ENCODE measurements around the gene SCNN1G. TPM values are rescaled to one million over a fixed set of nuclear protein-coding genes. Genes with fewer than 3 reads are reported as not detected.
A peak's percentile ranks its signal among the peaks of the same experiment; 100 is the strongest.

Gene SCNN1G
- total and polyA plus RNA-seq, 2 of the 13 experiments (the other 11 are each of a cell fraction or from before 2014, with no cell fraction given): not detected

DNA sequence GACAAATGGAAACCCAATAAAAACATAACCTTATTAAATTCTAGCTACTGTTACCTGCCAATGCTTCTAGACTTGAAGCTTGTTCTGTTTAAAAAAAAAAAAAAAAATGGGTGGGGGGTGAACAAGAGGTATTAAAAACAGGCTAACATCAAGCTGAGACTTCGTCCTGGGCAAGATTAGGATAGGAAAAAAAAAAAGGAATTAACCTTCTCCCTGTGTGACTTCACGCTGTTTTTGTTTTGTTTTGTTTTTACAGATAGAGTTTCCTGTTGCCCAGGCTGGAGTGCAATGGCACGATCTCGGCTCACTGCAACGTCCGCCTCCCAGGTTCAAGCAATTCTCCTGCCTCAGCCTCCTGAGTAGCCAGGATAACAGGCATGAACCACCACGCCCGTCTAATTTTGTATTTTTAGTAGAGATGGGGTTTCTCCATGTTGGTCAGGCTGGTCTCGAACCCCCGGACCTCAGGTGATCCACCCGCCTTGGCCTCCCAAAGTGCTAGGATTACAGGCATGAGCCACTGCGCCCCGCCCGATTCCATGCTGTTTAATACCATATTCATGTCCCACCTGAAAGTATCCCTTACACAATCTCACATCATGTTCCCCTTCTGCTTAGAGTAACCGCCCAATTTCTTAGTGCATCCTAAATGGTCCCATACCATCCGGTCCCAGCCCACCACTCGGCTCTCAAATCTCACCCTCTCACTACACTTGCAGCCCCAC is 35.5 kb upstream of the SCNN1G start (continued):
- TF ChIP-seq, protein P1, sequence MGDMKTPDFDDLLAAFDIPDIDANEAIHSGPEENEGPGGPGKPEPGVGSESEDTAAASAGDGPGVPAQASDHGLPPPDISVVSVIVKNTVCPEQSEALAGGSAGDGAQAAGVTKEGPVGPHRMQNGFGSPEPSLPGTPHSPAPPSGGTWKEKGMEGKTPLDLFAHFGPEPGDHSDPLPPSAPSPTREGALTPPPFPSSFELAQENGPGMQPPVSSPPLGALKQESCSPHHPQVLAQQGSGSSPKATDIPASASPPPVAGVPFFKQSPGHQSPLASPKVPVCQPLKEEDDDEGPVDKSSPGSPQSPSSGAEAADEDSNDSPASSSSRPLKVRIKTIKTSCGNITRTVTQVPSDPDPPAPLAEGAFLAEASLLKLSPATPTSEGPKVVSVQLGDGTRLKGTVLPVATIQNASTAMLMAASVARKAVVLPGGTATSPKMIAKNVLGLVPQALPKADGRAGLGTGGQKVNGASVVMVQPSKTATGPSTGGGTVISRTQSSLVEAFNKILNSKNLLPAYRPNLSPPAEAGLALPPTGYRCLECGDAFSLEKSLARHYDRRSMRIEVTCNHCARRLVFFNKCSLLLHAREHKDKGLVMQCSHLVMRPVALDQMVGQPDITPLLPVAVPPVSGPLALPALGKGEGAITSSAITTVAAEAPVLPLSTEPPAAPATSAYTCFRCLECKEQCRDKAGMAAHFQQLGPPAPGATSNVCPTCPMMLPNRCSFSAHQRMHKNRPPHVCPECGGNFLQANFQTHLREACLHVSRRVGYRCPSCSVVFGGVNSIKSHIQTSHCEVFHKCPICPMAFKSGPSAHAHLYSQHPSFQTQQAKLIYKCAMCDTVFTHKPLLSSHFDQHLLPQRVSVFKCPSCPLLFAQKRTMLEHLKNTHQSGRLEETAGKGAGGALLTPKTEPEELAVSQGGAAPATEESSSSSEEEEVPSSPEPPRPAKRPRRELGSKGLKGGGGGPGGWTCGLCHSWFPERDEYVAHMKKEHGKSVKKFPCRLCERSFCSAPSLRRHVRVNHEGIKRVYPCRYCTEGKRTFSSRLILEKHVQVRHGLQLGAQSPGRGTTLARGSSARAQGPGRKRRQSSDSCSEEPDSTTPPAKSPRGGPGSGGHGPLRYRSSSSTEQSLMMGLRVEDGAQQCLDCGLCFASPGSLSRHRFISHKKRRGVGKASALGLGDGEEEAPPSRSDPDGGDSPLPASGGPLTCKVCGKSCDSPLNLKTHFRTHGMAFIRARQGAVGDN (CRISPR knock-in tag; IDR thresholded peaks at IDR 0.05): peak; percentile 33; the same call in 1 of the 2 replicates
- TF ChIP-seq RFX5 (IDR thresholded peaks at IDR 0.05; ENCODE audit: low read depth, low read length) (no peak), ZNF160 (CRISPR knock-in tag; IDR thresholded peaks at IDR 0.05) (no peak), SNAI1 (CRISPR knock-in tag; IDR thresholded peaks at IDR 0.05; ENCODE audit: borderline replicate concordance) (no peak), RFXANK (CRISPR knock-in tag; IDR thresholded peaks at IDR 0.05) (no peak), ZNF432 (CRISPR knock-in tag; IDR thresholded peaks at IDR 0.05; ENCODE audit: borderline replicate concordance) (no peak), ELF4 (CRISPR knock-in tag; IDR thresholded peaks at IDR 0.05; ENCODE audit: borderline replicate concordance) (no peak), ZNF891 (CRISPR knock-in tag; IDR thresholded peaks at IDR 0.05) (no peak), ZNF205 (CRISPR knock-in tag; IDR thresholded peaks at IDR 0.05) (no peak), PCBP1 (IDR thresholded peaks at IDR 0.05; ENCODE audit: borderline replicate concordance, low read depth, low read length) (no peak), NCOA2 (CRISPR knock-in tag; IDR thresholded peaks at IDR 0.05) (no peak), RBAK (CRISPR knock-in tag; IDR thresholded peaks at IDR 0.05) (no peak), ZNF235 (CRISPR knock-in tag; IDR thresholded peaks at IDR 0.05; ENCODE audit: borderline replicate concordance) (no peak), ZNF766 (CRISPR knock-in tag; IDR thresholded peaks at IDR 0.05; ENCODE audit: borderline replicate concordance) (no peak), HOXA3 (CRISPR knock-in tag; IDR thresholded peaks at IDR 0.05) (no peak), TSC22D2 (CRISPR knock-in tag; IDR thresholded peaks at IDR 0.05; ENCODE audit: borderline replicate concordance) (no peak), HNRNPL (IDR thresholded peaks at IDR 0.05; ENCODE audit: low read depth, low read length) (no peak), MEIS1 (CRISPR knock-in tag; IDR thresholded peaks at IDR 0.05; ENCODE audit: borderline replicate concordance) (no peak)
- TF ChIP-seq, protein P2, sequence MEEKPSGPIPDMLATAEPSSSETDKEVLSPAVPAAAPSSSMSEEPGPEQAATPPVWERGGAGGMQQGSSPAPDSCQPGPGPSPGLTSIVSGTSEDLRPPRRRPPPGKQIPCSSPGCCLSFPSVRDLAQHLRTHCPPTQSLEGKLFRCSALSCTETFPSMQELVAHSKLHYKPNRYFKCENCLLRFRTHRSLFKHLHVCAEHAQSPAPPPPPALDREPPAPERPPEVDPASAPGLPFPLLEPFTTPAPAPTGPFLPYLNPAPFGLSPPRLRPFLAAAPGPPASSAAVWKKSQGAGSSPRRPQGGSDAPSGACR (CRISPR knock-in tag; IDR thresholded peaks at IDR 0.05): no peak
- TF ChIP-seq, protein P3, sequence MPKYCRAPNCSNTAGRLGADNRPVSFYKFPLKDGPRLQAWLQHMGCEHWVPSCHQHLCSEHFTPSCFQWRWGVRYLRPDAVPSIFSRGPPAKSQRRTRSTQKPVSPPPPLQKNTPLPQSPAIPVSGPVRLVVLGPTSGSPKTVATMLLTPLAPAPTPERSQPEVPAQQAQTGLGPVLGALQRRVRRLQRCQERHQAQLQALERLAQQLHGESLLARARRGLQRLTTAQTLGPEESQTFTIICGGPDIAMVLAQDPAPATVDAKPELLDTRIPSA (CRISPR knock-in tag; IDR thresholded peaks at IDR 0.05; ENCODE audit: borderline replicate concordance): no peak

Measured in HepG2 (cell line).